ENCODE results near the gene RYK.
"Not testable (repeated sequence)": the region's sequence is repeated elsewhere in the genome, so short reads cannot be mapped to it uniquely, and the experiment has no call there.

The RYK gene

DNA sequence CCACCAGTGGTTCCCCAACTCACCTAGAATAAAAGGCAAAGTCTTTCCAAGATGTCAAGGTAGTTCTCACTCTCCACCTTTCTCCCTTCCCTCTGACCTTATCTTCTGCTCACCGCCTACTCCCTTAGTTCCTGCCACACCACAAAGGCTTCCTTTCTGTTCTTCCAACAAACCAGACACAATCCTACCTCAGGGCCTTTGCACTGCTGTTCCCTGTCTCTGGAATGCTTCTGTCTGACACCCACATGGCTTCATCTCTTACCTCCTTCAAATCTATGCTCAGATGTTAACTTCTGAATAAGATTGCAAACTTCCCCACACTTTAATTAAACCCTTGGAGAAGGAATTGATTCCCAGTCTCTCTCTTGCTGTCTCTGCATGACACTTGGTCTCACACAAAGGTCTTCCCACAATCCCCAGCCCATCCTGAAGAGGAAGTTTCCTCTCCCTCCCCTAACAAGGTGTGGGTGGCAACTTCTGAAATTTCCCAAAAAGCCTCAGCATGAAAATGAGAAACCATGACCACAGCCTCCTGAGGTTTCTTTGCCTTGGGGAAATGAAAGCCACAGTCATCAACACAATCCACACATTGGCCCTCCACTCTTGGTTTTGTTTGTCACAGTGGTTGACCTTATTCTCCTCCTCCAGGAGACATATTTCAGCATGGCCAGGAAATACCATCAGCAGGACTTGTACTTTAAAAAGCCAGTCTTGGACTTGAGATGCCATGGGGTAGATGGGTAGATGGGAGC lies 3.0 kb upstream of the RYK start:
- no peak for DNase-seq

DNA sequence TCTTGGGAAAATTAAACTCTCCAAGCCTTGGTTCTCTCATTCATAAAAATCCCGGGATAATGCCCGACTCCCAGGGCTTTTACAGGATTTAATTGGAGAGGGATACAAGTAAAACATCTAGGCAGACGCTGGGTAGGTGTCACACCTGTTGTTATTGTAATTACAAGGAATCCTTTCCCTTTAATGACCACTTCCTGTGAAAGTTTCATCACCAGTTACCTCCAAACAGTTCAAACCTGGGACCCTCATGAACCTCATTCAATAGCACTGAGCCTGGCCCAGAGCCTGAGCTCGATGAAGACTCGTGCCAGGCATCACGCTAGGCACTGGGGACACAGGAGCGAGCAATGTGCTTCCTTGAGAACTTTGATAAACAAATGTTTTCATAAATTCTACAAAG lies 2.1 kb upstream of the RYK start:
- DNase-seq = no peak

DNA sequence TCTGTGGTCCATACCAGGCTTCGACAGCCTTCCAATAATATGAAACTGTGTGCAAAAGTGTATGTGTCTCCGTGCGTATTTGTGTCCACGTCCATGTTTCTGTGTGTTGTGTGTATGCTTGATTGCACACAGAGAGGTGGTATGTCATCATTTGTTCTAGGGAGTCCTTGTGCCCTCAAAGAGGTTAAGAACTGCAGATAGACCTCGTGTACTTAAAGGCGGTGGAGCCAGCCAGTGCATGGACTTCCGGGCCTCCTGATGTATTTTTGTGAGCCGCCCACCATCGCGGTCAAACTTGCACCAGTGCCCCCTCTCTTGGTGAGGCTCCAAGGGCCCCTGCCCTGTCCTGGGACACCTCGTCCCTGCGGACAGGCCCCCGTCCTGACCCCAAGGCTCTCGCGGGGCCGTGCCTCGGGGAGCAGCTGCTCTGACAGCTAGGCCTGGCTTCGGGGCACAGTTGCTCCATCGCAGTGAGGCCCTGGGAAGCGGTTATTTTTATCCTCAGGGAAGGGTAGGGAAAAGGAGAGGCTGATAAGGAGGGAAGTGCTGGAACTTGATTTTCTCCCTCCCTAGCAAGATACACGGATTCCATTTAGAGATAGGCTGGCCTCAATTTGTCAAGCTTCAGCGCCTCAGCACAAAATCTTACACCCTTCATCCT lies 1.2 kb upstream of the RYK start:
- DNase-seq = peak; percentile 7

DNA sequence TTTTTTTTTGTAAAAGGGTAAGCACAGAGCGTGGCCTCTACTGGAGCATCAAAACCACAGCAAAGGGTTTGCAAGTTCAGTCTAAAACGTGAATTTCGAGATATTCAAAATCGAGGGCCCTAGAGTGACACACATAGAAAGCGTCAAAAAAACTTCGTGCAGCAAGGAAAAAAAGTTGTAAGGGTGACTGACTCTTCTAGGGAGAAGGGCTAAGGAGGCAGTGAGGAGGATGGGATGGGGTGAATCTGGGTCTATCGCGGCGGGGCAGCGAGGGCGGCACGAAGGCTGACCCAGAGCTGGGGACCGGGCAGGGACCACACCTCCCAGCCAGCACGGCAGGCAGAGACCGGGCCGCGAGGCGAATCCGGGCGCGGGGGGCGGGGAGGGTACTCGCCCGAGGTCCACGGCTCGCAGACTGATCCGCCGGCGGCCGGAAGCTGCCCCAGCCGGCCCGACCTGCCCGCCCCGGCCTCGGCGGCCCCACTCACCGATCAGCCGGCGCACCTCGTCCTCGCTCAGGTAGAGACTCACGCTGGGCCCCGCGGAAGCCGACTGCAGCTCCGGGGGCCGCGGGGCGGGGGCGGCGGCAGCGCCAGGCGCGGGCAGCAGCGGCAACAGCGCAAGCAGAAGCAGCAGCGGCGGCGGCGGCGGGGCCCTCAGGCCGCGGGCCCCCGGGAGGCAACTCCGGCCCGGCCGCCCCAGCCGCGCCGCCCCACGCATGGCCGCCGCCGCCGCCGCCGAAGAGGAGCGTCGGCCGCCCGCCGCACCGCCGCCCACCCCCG lies 533 bp downstream of the RYK start:
- peak; percentile 22 for DNase-seq

- DNase-seq = no peak
These were observed 1.3 kb downstream of the RYK start for GRCh38 chr3:134249296-134249841.

DNA sequence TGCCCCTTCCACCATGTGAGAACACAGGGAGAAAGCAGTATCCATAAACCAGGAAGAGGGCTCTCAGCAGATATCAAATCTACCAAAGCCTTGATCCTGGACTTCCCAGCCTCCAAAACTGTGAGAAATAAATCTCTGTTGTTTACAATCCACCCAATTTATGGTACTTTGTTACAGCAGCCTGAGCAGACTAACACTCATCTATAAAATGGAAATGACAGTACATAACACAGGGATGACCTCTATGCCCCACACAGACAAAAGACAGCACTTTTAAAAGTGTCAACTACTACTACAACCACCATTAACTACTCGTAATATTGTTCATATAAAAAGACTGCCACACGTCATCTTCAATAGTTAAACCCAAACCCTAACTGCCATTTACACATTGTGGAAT lies 5.7 kb downstream of the RYK start:
- no peak for DNase-seq

DNA sequence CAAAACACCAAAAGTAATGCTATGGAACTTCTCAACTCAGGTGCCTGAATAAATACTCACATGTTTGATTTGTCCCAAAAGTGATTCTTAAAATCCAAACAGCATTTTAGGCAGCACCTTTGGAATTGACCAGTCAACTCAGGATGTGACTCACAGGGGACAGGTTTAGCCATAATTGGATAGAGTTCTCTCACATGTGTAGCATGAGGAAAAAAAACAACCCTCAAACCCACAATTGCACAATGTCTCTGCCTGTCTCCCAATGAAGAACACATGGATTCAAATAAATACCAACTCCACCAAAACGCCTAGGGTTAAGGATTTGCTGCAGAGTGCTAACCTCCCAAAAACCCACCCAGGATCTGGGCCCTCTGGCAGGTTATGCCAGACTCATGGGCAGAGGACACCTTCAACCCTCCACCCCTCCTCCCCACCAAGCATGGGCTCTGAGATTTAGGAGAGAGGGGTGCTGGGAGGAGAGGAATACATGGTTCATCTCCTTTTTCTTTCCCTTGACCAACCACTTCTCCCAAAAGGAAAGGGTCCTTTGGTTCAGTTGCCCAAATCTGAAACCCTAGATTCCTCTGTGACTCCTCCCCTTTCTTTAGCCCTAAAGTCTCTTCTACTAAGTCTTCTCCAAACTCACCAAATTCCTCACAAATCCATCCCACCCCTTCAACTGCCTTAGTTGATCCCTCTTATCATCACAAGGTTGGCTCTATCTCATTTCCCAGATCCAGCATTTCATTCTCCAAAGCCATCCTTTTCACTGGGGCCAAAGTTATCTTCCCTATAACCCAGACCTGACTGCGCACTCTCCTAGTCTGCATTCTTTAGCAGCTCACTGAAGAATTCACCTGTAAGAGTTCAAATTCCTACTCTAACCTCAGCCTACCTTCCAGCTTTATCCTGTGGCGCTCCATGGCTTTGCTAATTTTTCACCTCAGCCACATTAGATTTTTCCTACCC lies 7.7 kb downstream of the RYK start:
- DNase-seq = no peak

- no peak for DNase-seq
These were observed 11.1 kb downstream of the RYK start for GRCh38 chr3:134239538-134239937.

GRCh38 chr3:134237454-134238145 lies 13.1 kb downstream of the RYK start:
- no peak for DNase-seq

- no peak for DNase-seq
These were observed 14.0 kb downstream of the RYK start for GRCh38 chr3:134236505-134237170.

- no peak for DNase-seq
These were observed 15.0 kb downstream of the RYK start for GRCh38 chr3:134235577-134236076.

DNA sequence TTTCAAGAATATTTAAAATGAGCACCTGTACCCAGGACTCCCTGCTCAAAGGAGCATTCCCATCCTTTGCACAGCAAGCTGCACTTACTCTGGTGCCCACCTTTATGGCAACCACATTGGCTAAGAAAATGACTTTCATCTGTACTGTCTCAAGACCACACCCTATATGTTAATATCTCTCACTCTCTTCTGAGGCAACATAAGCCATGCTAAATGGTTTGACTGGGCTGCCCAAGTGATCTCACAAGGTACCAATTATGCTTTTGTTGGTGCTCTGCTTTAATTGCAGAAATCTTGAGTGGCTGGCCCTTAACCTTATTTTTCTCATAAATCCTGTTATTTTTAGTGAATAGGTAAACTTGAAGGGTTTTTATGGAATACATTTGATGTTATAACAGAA lies 17.7 kb downstream of the RYK start:
- DNase-seq = no peak

GRCh38 chr3:134232151-134232550 lies 18.5 kb downstream of the RYK start:
- no peak for DNase-seq

- no peak for DNase-seq
These were observed 19.5 kb downstream of the RYK start for GRCh38 chr3:134231131-134231530.

GRCh38 chr3:134229038-134229437 lies 21.6 kb downstream of the RYK start:
- DNase-seq = no peak

DNA sequence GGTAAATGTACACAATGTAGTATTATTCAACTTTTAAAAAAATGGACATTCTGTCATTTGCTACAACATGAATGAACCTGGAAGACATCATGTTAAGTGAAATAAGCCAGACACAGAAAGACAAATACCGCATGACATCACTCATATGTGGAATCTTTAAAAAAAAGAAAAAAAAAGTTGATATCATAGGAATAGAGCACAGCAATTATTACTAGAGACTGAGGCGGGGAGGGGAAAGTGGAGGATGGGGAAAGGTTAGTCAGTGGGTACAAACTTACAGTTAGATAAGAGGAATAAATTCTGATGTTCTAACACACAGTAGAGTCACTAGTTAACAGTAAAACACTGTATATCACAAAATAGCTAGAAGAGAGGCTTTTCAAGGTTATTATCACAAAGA lies 22.2 kb downstream of the RYK start:
- no peak for DNase-seq

GRCh38 chr3:134228035-134228434 lies 22.6 kb downstream of the RYK start:
- no peak for DNase-seq

GRCh38 chr3:134224796-134225156 lies 25.9 kb downstream of the RYK start:
- DNase-seq = not testable (repeated sequence)

DNA sequence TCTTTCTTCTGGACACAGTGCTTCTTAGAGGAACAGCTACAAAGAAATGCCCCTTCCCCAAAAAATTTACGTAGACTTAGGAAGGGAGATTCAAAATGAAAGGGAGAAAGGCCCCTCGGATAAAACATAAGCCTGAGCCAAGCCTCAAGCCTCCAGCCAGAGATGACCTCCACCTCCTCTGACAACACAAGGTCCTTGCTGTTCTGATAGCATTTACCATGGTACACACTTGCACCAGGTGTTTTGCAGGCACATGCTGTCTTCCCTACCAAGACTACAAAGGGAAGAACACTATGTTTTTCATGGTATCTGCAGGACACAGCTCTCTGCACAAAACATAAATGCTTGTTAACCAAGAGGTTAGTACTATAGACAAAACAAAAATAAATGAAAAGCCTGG lies 27.8 kb downstream of the RYK start:
- DNase-seq = no peak

GRCh38 chr3:134216851-134217250 lies 33.8 kb downstream of the RYK start:
- no peak for DNase-seq

- DNase-seq = no peak
These were observed 34.4 kb downstream of the RYK start for GRCh38 chr3:134216191-134216764.

Data from NCI-H526 treated with DMSO at 0.1 percent for 48 hours (cell line).